K562 (cell line): Measurements from ENCODE around the gene MCC. TPM values are rescaled to one million over a fixed set of nuclear protein-coding genes. Genes with fewer than 3 reads are reported as not detected.

Experiments used
- ATAC-seq: fragments of 200-7000 bp; cut with Tn5 transposase; 3 replicates; pipeline ENCODE4 v1.9.1; 2020; ENCODE audit warnings: moderate library complexity
- BruUV-seq: library from RNA; stranded (reverse); fragments of 400-500 nt; replicated peaks from 2 replicates; lab custom pipeline; 2021; lab: Mats Ljungman, UMichigan
- CTCF ChIA-PET: fragments of 300-600 bp; formaldehyde crosslinking; extraction: SDS; loops from one replicate; lab custom pipeline; 2021; ENCODE audit warnings: low intra/inter-chr PET ratio; lab: Yijun Ruan, JAX
- POLR2A ChIA-PET: fragments of 300-600, 350-650 bp; sonication (Branson Sonifier 250); formaldehyde crosslinking; extraction: SDS; loops from one replicate; lab custom pipeline; 2021; ENCODE audit warnings: antibody characterized with exemption, inconsistent platforms; lab: Yijun Ruan, JAX
- DNase-seq, 4 experiments: peaks; one replicate each; pipeline versions ENCODE4 v3.0.0 to v3.0.0-alpha.2; 2011 to 2018; ENCODE audit warnings: low spot score in 3 of 4, mixed read lengths in 3 of 4; ENCODE audit errors: extremely low read depth in 1 of 4
- FAIRE-seq: peaks from 2 replicates; lab custom pipeline; 2011; peaks lifted over from hg19 to GRCh38; lab: Jason Lieb, UNC
- H2AFZ ChIP-seq: 2 replicates; pipeline ENCODE4 v1.6.0; 2011; ENCODE audit warnings: low read depth, low read length, control low read depth, inconsistent platforms
- H3K27ac ChIP-seq: fragments of 200-600 bp; 3 replicates; pipeline ENCODE4 v1.8.0; 2011; ENCODE audit warnings: low read depth, mild to moderate bottlenecking, control low read depth, inconsistent platforms, low read length, moderate library complexity, mixed read lengths; ENCODE audit errors: extremely low read depth
- H3K27me3 ChIP-seq, 2 experiments: fragments of 300-600 bp in 1 of 2; 2 replicates in 1 of 2; 3 replicates in 1 of 2; pipeline versions ENCODE4 v1.6.0 to v1.8.0; 2011; ENCODE audit warnings: inconsistent platforms in 2 of 2, low read length in 2 of 2, mild to moderate bottlenecking in 1 of 2, mixed read lengths in 1 of 2, moderate library complexity in 1 of 2; ENCODE audit not compliant: control insufficient read depth in 2 of 2, insufficient read depth in 2 of 2
- H3K36me3 ChIP-seq: fragments of 300-600 bp; 3 replicates; pipeline ENCODE4 v1.8.0; 2011; ENCODE audit warnings: mild to moderate bottlenecking, low read length, inconsistent platforms; ENCODE audit not compliant: control insufficient read depth, insufficient read depth
- H3K4me1 ChIP-seq, 2 experiments: fragments of 200-600 bp in 1 of 2; replicated peaks in 1 of 2; 2 replicates in 1 of 2; 3 replicates in 1 of 2; pipeline versions ENCODE4 v1.5.1 to v1.8.0; 2011; ENCODE audit warnings: inconsistent platforms in 2 of 2, low read length in 2 of 2, mild to moderate bottlenecking in 1 of 2, mixed read lengths in 1 of 2, moderate library complexity in 1 of 2; ENCODE audit not compliant: control insufficient read depth in 2 of 2, insufficient read depth in 2 of 2
- H3K4me2 ChIP-seq: 2 replicates; pipeline ENCODE4 v1.6.1; 2011; ENCODE audit warnings: low read length, control low read depth, inconsistent platforms, mixed read lengths; ENCODE audit not compliant: insufficient read depth
- H3K4me3 ChIP-seq: fragments of 200-600 bp; sonication (generic), shearing (Covaris generic); 2 replicates; pipeline ENCODE4 v1.5.1; 2016; ENCODE audit warnings: control low read depth, inconsistent platforms
- H3K79me2 ChIP-seq: fragments of 200-600 bp; 3 replicates; pipeline ENCODE4 v1.8.0; 2011; ENCODE audit warnings: low read length, inconsistent platforms; ENCODE audit not compliant: control insufficient read depth, insufficient read depth
- H3K9ac ChIP-seq, 2 experiments: 2 replicates each; pipeline versions ENCODE4 v1.6.0 to v1.6.1; 2011; ENCODE audit warnings: low read depth in 2 of 2, low read length in 2 of 2, control low read depth in 1 of 2, inconsistent platforms in 1 of 2, mild to moderate bottlenecking in 1 of 2, mixed read lengths in 1 of 2; ENCODE audit not compliant: insufficient read depth in 1 of 2
- H3K9me1 ChIP-seq: one replicate; pipeline ENCODE4 v1.6.0; 2011; ENCODE audit warnings: inconsistent platforms, mild to moderate bottlenecking, low read length, moderate library complexity; ENCODE audit not compliant: control insufficient read depth, insufficient read depth
- H3K9me3 ChIP-seq: replicated peaks from 2 replicates; pipeline ENCODE4 v1.5.1; 2011; ENCODE audit warnings: low read depth, low read length, inconsistent platforms; ENCODE audit not compliant: control insufficient read depth, insufficient read depth
- H4K20me1 ChIP-seq: replicated peaks from 2 replicates; pipeline ENCODE4 v1.6.1; 2011; ENCODE audit warnings: low read length, inconsistent platforms, mixed read lengths; ENCODE audit not compliant: control insufficient read depth, insufficient read depth
- COPS2 ChIP-seq: fragments of 450-650 bp; conservative IDR thresholded peaks from 2 replicates; pipeline ENCODE4 v1.6.1; 2016; ENCODE audit warnings: mild to moderate bottlenecking, moderate library complexity
- MYC ChIP-seq, 2 experiments: fragments of 250-450 bp in 1 of 2; sonication (Bioruptor Pico) in 1 of 2; IDR thresholded peaks; 2 replicates each; pipeline versions ENCODE4 v1.5.1 to v1.6.1; 2012 to 2021; ENCODE audit warnings: low read depth in 2 of 2, borderline replicate concordance in 1 of 2, improper control_type of control experiment in 1 of 2, low read length in 1 of 2, mild to moderate bottlenecking in 1 of 2, moderate library complexity in 1 of 2
- SMARCA4 ChIP-seq: fragments of 450-650 bp; IDR thresholded peaks from 2 replicates; pipeline ENCODE4 v1.6.1; 2016
- SMARCA5 ChIP-seq: fragments of 450-650 bp; IDR thresholded peaks from 2 replicates; pipeline ENCODE4 v1.6.1; 2016
- TCF7 ChIP-seq: sonication (generic); IDR thresholded peaks from 2 replicates; pipeline ENCODE4 v1.6.1; 2016; ENCODE audit warnings: antibody characterized with exemption, borderline replicate concordance
- USF2 ChIP-seq: sonication (generic); formaldehyde crosslinking; IDR thresholded peaks from 2 replicates; pipeline ENCODE4 v1.5.0; 2020; ENCODE audit warnings: missing genetic modification reagents
- ZNF253 ChIP-seq: fragments of 250-450 bp; sonication (Bioruptor Pico); conservative IDR thresholded peaks from 2 replicates; pipeline ENCODE4 v1.6.1; 2021; ENCODE audit warnings: mild to moderate bottlenecking
- ZNF398 ChIP-seq: fragments of 250-450 bp; sonication (Bioruptor Pico); IDR thresholded peaks from 2 replicates; pipeline ENCODE4 v1.8.0; 2021; ENCODE audit warnings: moderate library complexity, mild to moderate bottlenecking, inconsistent platforms
- ZNF444 ChIP-seq: fragments of 250-450 bp; sonication (Bioruptor Pico); IDR thresholded peaks from 2 replicates; pipeline ENCODE4 v1.4.0; 2020; ENCODE audit warnings: mild to moderate bottlenecking, moderate library complexity
- ZNF592 ChIP-seq: fragments of 450-650 bp; IDR thresholded peaks from 2 replicates; pipeline ENCODE4 v1.6.1; 2017; ENCODE audit warnings: antibody characterized with exemption, mild to moderate bottlenecking
- ZNF609 ChIP-seq: sonication (generic); formaldehyde crosslinking; IDR thresholded peaks from 2 replicates; pipeline ENCODE4 v1.8.1; 2023; ENCODE audit warnings: missing genetic modification reagents, mild to moderate bottlenecking, borderline replicate concordance
- WGBS: fragments of 100-300 bp; shearing (Covaris generic); methylation state at CpG from one replicate; pipeline ENCODE4 v1.1.6; 2016; ENCODE audit warnings: low coverage, mixed read lengths; ENCODE audit not compliant: insufficient coverage; ENCODE audit errors: missing lambda C conversion rate; 5-methylcytosine and 5-hydroxymethylcytosine counted together
- in situ Hi-C: fragments of 300-500 bp; cut with MboI; formaldehyde crosslinking; loops from 4 replicates; pipeline ENCODE4 v1.15.0; 2018; ENCODE audit warnings: inconsistent platforms, mixed read lengths
- intact Hi-C: fragments of 100-400 bp; cut with micrococcal nuclease; formaldehyde crosslinking; loops from 2 replicates; pipeline ENCODE4 v1.14.2; 2022
- polyA plus RNA-seq, 8 experiments: library from polyadenylated mRNA; depleted of rRNA in 4 of 8; stranded (reverse) in 5 of 8; unstranded in 3 of 8; fragments of >200 nt; fragmentation: Nextera tagmentation in 2 of 8; fragmentation: Illumina TruSeq in 1 of 8; extraction: Ambion mirVana in 2 of 8; extraction: Trizol in 1 of 8; gene quantifications; 2 replicates each; pipeline versions ENCODE4 v1.2.1 to v1.2.3, GENCODE V29; 2011 to 2014; ENCODE audit warnings: inconsistent platforms in 1 of 8, missing spikeins in 1 of 8
- total RNA-seq, 7 experiments: library from RNA; depleted of rRNA in 6 of 7; stranded (reverse); fragments of >200 nt in 6 of 7; fragmentation: Illumina TruSeq in 2 of 7; extraction: Trizol in 2 of 7; gene quantifications; 2 replicates each; pipeline versions ENCODE4 v1.2.1 to v1.2.3, GENCODE V29; 2011 to 2021; ENCODE audit warnings: low replicate concordance in 1 of 7

MCC gene
- total and polyA plus RNA-seq, 9 of the 15 experiments (the other 6 are each of a cell fraction or from before 2014, with no cell fraction given): 0.04 to 0.24 (median 0.06) TPM; not detected in 1

- no peak for ATAC-seq
- in situ Hi-C loops: no loop called here
- BruUV-seq: no TSS peak
- TF ChIP-seq MYC (IDR thresholded peaks at IDR 0.05; ENCODE audit: low read depth, low read length): no peak
- TF ChIP-seq MYC (CRISPR knock-in tag; IDR thresholded peaks at IDR 0.05; ENCODE audit: borderline replicate concordance, low read depth): no peak
- no peak for TF ChIP-seq USF2 (CRISPR knock-in tag)
- no peak for TF ChIP-seq ZNF444 (CRISPR knock-in tag)
- no peak for TF ChIP-seq TCF7
- TF ChIP-seq ZNF253: no peak
- TF ChIP-seq ZNF609 (CRISPR knock-in tag): no peak
- no peak for TF ChIP-seq COPS2
- no peak for TF ChIP-seq ZNF592
- TF ChIP-seq SMARCA5: no peak
- TF ChIP-seq SMARCA4: no peak
- no peak for TF ChIP-seq ZNF398
These were observed 263.0 kb downstream of the MCC start for GRCh38 chr5:113225259-113225658.

More at GRCh38 chr5:113225259-113225658, 263.0 kb downstream of the MCC start:
- intact Hi-C loops: no loop called here
- FAIRE-seq (no peak), DNase-seq (no peak)
- no peak overlapping the region for H3K4me3 ChIP-seq
- no peaks in the 10 kb centered on the region for H3K4me1 ChIP-seq
- no peaks in the 10 kb centered on the region for H3K9me1 ChIP-seq
- no peak overlapping the region for H3K9ac ChIP-seq
- H4K20me1 ChIP-seq: no peaks in the 10 kb centered on the region
- no peak overlapping the region for H3K27ac ChIP-seq
- H3K9me3 ChIP-seq: no peaks in the 10 kb centered on the region
- H3K36me3 ChIP-seq: no peaks in the 10 kb centered on the region
- ChIA-PET POLR2A (interaction anchor here (0.9 kb wide), 1 partner anchor 21 kb away, joined by 3 read pairs; no protein-coding TSS in a partner anchor), CTCF (no interaction called here)
- H3K4me2 ChIP-seq: no peak overlapping the region
- no peaks in the 10 kb centered on the region for H3K79me2 ChIP-seq
- no peak overlapping the region for H2AFZ ChIP-seq
- WGBS: 0% methylated on average over 2 of the region's 2 CpGs
- peaks cover 5 to 12% of the 10 kb centered on the region in 2 experiments; a peak in 4 of 5 replicates for H3K27me3 ChIP-seq
